Measurements from ENCODE around the gene CHN2.

The CHN2 gene

DNA sequence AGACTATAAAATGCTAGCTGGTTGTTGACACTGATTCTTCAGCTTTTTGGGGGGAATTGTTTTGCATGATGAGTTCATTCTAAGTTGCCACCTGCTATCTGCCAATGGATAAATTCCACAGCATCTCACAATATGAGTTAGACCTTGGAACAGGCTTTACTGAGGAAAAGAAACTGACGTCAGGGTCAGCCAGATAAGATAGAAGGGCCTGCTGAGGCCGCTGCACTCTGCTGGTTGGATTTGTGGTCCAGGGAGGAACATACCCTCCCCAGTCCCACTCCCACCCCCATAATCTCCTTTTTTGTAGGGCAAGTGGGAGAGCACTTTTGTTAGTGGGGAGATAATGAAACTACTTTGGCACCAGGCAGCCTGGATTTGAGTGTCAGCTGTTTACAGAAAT, 258.4 kb downstream of the CHN2 start:
- no peak for FAIRE-seq
- DNase-seq (ENCODE audit: insufficient read length, low spot score): no peak

GRCh38 chr7:29454464-29454863, 259.9 kb downstream of the CHN2 start:
- DNase-seq (ENCODE audit: insufficient read length, low spot score) (no peak), FAIRE-seq (no peak)

- no peak for DNase-seq (ENCODE audit: insufficient read length, low spot score)
- no peak for FAIRE-seq
These were observed 260.4 kb downstream of the CHN2 start for GRCh38 chr7:29454899-29455451.

DNA sequence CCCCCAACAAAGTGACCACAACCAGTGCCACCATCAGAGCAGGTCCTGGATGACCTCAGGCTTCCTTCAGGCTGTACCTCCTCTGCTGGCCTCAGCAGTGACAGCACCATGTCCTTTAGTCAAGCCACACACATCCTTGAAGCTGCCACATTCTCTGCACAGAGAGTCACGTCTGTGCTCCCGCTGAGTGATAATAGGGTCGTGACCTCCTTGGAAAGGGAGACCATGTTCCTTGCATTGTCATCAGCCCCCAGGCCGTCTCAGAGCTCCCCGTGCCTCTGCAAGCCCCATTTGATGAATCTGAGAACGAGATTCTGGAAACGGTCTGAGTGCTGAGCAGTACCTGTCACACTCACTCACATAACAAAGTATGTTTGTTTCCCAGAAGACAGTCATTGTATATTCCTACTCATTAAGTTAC, 262.6 kb downstream of the CHN2 start:
- FAIRE-seq: no peak
- no peak for DNase-seq (ENCODE audit: insufficient read length, low spot score)

GRCh38 chr7:29457565-29458011, 263.0 kb downstream of the CHN2 start:
- DNase-seq (ENCODE audit: insufficient read length, low spot score): no peak
- no peak for FAIRE-seq

DNA sequence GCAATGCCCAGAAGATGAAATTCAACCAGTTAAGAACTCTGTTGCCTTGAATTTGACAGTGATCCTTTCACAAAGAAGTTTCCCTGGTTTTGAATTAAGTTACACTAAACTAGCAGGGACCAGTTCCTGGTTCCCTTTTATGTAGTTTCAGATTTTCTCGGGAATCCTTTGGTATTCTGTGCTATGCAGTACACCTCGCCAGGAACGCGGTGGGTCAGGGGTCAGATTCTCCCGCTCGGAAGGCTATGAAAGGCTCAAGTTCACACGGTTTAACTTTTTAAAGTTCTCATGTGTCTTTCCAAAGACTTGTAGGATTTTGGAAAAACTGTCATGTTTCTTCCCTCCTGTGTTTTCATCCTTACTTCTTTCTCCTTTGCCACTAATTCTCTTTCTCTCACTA, 264.4 kb downstream of the CHN2 start:
- DNase-seq (ENCODE audit: insufficient read length, low spot score): no peak
- FAIRE-seq: no peak

DNA sequence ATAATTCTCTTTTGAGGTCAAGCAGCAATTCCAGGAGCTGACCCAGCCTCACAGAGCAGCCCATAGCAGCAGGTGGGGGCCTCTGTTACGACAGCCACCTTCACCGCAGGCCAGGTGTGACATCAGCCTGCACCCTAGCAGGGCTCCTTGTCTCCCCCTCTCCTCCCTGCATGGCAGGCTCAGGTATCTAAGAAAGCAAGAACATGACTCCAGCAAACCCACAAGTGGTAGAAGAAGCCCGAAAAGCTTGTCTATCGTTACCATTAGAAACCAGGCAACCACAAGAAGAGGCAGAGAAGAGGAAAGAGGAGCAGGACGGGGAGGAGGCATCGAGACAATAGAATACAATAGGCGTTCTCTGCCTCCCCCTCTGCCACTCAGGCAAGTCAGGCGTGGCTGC, 265.0 kb downstream of the CHN2 start:
- DNase-seq (ENCODE audit: insufficient read length, low spot score): no peak
- FAIRE-seq: no peak

GRCh38 chr7:29461996-29462395, 267.4 kb downstream of the CHN2 start:
- no peak for DNase-seq (ENCODE audit: insufficient read length, low spot score)
- no peak for FAIRE-seq

DNA sequence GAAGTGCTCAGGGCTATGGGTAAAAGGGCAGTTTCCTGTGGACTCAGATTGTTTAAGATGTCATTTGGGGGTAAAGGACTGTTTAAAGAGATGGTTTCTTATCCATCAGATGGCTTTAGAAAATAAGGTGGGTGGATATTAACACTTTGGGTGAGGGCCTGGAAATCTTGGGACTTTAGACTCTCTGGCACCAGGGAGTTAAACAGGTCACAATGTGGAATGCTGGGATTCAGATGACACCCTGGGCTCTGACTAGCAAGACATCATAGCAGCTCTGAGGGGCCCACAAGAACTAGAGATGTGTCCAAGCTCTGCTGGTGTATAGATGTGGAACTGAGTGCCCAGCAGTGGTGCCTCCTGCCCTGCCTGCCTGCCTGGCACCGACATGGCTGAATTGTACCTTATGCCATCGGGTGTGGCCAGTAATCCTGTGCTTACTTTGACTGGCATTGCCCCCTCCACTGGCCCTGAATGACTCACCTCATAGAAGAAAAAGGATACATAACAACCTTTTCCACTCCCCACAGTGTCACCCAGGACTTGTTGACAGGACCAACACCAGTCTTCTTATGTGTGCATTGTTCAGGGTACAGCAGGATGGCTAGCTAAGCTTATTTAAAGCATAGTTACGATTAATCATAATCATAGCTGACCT, 269.1 kb downstream of the CHN2 start:
- no peak for DNase-seq (ENCODE audit: insufficient read length, low spot score)
- no peak for FAIRE-seq

DNA sequence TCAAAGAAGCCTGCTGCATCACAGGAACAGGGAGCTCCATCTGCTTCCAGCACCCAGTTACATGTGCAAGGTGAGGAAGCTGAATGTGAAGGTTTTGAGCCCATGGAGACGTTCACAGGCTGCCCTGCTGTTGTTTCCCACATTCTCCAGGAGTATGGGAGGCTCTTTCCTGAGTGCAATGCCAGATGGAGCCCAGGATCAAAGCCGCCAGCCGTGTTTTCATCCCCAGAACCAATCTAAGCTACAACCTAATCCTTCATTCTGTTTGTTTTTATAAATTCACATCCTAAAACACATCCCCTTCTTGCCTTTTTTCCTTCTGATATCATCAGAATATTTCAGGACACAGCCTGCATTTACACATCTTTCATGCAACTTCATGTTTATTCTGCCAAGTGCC, 270.2 kb downstream of the CHN2 start:
- no peak for FAIRE-seq
- no peak for DNase-seq (ENCODE audit: insufficient read length, low spot score)

GRCh38 chr7:29467193-29467926, 272.8 kb downstream of the CHN2 start:
- FAIRE-seq (no peak), DNase-seq (ENCODE audit: insufficient read length, low spot score) (no peak)

- FAIRE-seq: no peak
These were observed 273.6 kb downstream of the CHN2 start for GRCh38 chr7:29468196-29468595.

DNA sequence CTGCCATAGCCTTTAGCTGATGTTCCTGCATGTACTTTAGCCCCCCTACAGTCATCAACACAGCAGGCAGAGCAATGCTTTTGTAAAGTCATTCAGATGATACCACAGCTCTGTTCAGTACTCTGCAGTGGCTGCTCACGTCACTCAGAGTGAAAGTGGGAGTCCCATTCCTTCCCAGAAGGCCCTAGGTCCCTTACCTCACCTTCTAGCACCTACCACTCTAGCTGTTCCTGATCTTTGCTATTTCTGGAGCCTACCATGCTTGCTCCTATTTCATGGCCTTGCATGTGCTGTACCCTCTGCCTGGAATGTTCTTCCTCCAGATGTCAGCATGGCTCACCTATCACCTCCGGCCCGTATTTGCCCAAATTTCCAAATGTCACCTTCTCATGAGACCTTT, 274.7 kb downstream of the CHN2 start:
- no peak for FAIRE-seq
- DNase-seq (ENCODE audit: insufficient read length, low spot score): no peak

More at GRCh38 chr7:29468196-29468595, 273.6 kb downstream of the CHN2 start:
- no peak for DNase-seq (ENCODE audit: insufficient read length, low spot score)

GRCh38 chr7:29469976-29470557, 275.5 kb downstream of the CHN2 start:
- no peak for DNase-seq (ENCODE audit: insufficient read length, low spot score)

DNA sequence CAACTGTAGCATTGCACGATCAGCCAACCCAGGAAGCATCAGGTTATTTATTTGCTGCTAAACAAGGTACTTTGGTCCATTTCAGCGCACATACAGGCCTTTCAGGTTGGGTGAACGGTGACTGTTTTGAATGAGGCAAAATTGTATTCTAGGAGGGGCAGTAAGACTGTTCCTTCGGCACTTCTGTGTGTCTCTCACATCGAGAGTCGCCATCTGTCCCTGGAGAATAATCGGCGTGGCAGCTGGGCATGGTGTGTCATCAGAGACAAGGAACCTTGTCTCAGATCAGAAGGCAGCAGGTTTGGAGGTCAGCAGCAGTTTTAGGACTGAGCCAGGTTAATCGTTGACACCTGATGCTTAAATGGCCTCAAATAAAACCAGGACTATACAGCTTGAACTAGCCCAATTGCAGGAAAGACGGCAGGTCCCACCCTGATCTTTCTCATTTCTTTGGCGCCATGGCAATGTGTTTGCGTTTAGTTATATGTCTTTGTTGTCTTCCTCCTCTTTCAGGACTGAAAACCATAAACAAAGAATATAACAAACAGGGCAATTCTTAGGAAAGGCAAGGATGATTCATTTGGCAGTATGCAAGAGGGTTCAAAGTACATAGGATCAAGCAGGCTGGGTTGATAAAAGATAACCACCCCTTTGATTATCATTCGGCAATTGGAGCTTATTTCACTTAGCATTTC, 277.0 kb downstream of the CHN2 start:
- DNase-seq (ENCODE audit: insufficient read length, low spot score): no peak
- FAIRE-seq: no peak

More at GRCh38 chr7:29469976-29470557, 275.5 kb downstream of the CHN2 start:
- no peak for FAIRE-seq

DNA sequence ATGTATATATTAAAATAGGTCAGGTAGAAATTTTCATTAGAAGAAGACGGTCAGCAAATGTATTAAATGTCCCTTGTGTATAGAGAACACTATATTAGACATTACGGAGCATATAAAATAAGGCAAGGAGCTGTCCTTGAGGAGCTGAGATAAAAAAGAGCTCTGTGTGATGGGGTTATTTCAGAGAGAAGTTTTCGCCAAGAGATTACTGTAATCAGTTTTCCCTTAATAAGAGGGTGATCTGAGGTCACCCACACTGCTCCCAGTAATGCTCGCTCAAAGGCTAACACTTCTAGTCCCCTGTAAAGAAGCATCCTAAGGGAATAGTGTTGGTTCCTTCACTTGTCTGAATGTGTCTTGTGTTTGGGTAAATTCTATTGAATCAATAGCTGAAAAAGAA, 282.3 kb downstream of the CHN2 start:
- no peak for FAIRE-seq
- DNase-seq (ENCODE audit: insufficient read length, low spot score): no peak

- FAIRE-seq (no peak), DNase-seq (ENCODE audit: insufficient read length, low spot score) (no peak)
These were observed 283.7 kb downstream of the CHN2 start for GRCh38 chr7:29478226-29478625.

GRCh38 chr7:29478687-29479240, 284.2 kb downstream of the CHN2 start:
- no peak for FAIRE-seq

DNA sequence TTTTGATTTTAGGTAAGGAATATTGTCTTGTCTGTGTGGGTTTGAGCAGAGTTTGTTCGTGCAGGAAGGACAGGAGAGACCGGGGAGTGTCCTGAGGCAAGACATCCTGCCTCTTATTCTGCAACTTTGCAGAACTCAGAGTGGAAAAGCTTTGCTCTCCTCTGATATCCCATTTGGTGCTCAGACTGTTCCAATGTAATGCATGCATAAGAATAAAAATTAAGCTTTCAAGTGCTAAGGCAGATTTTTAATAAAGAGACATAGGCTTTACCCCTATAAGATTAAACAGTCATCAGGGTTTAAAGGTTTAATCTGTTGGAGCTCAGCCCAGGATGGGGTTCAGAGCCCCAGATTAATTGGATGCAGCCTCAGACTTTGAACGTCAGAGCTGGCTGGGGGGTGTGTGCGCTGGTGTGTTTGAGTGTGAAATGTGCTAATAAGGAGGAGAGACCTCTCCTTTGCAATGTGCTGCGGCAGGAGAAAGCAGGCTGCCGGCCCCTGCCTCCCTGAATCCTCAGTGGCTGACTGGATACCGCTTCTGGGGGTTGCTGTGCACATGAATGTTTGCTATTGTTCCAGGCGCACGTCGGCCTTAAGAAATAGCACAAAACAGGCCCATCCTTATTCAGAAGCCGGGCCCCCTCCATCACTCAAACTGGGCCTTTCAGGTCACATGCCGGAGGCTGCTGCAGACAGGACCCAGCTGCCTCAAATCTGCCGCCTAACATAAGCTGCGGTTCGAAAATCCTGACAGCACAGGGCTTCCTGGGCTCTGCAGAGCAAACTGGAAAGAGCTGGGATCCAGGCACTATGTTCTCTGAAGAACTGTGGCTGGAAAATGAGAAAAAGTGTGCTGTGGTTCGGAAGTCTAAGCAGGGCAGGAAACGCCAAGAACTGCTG, 285.0 kb downstream of the CHN2 start:
- no peak for FAIRE-seq
- DNase-seq (ENCODE audit: insufficient read length, low spot score): no peak

More at GRCh38 chr7:29478687-29479240, 284.2 kb downstream of the CHN2 start:
- DNase-seq (ENCODE audit: insufficient read length, low spot score): no peak

- FAIRE-seq: no peak
- DNase-seq (ENCODE audit: insufficient read length, low spot score): no peak
These were observed 285.9 kb downstream of the CHN2 start for GRCh38 chr7:29480451-29480850.
